GM12878 (cell line): ENCODE measurements around the gene CACFD1.

ENCODE experiments used
- ESRRA ChIP-seq: IDR thresholded peaks from 2 replicates; pipeline ENCODE4 v1.6.1; 2012; ENCODE audit warnings: mild to moderate bottlenecking, low read length, improper control_type of control experiment
- FOXM1 ChIP-seq: IDR thresholded peaks from 2 replicates; pipeline ENCODE4 v1.6.1; 2012; ENCODE audit warnings: low read depth, mild to moderate bottlenecking, inconsistent platforms, low read length, moderate library complexity
- SMC3 ChIP-seq: IDR thresholded peaks from 2 replicates; pipeline ENCODE4 v1.6.1; 2011; ENCODE audit warnings: low read length, improper control_type of control experiment, borderline replicate concordance
- SUZ12 ChIP-seq: fragments of 200-600 bp; sonication (generic); IDR thresholded peaks from one replicate; pipeline ENCODE4 v1.6.1; 2018; ENCODE audit warnings: antibody characterized with exemption, mild to moderate bottlenecking; ENCODE audit not compliant: unreplicated experiment
- ZBTB11 ChIP-seq: fragments of 450-650 bp; formaldehyde crosslinking; IDR thresholded peaks from 2 replicates; pipeline ENCODE4 v1.5.0; 2022; ENCODE audit warnings: mild to moderate bottlenecking, missing genetic modification characterization

GRCh38 chr9:133516961-133517350 lies 57.2 kb downstream of the CACFD1 start:
- TF ChIP-seq FOXM1 (no peak), SUZ12 (no peak), ESRRA (no peak), ZBTB11 (CRISPR knock-in tag) (no peak), SMC3 (no peak)
